ENCODE measurements around the gene JAGN1.

JAGN1 gene

GRCh38 chr3:9942164-9942563, 51.8 kb downstream of the JAGN1 start:
- TF ChIP-seq NFIC (IDR thresholded peaks at IDR 0.05) (no peak), TEAD4 (IDR thresholded peaks at IDR 0.05) (no peak), CEBPB (IDR thresholded peaks at IDR 0.05) (no peak), CREB1 (IDR thresholded peaks at IDR 0.05; ENCODE audit: low read depth) (no peak), FOXM1 (IDR thresholded peaks at IDR 0.05; ENCODE audit: borderline replicate concordance, low read depth) (no peak), TCF12 (IDR thresholded peaks at IDR 0.05; ENCODE audit: low read depth) (no peak), ZBTB7A (IDR thresholded peaks at IDR 0.05; ENCODE audit: low read depth) (no peak), REST (IDR thresholded peaks at IDR 0.05; ENCODE audit: low read depth) (no peak), USF1 (IDR thresholded peaks at IDR 0.05) (no peak), TAF1 (IDR thresholded peaks at IDR 0.05; ENCODE audit: low read depth) (no peak), MAX (IDR thresholded peaks at IDR 0.05) (no peak), EGR1 (IDR thresholded peaks at IDR 0.05) (no peak), YY1 (IDR thresholded peaks at IDR 0.05; ENCODE audit: low read depth) (no peak), EP300 (IDR thresholded peaks at IDR 0.05; ENCODE audit: borderline replicate concordance) (no peak)

- TF ChIP-seq MAX (IDR thresholded peaks at IDR 0.05), result no peak
Observed at GRCh38 chr3:9942934-9943690, 52.7 kb downstream of the JAGN1 start.

Data from Ishikawa (cell line).